T-helper 22 cell (primary cell): ENCODE results near the gene TRIAP1.
"Not testable (repeated sequence)": the region's sequence is repeated elsewhere in the genome, so short reads cannot be mapped to it uniquely, and the experiment has no call there.

ENCODE experiments used
- DNase-seq: peaks from one replicate; pipeline ENCODE4 v3.0.0-alpha.2; 2020; ENCODE audit warnings: low read depth

TRIAP1 gene

GRCh38 chr12:120445911-120446843, at the start of gene TRIAP1, which contains the start of gene GATC:
TSS of gene TRIAP1 (minus strand) at chr12:120446384. CDS start at chr12:120446372, 12 bp downstream.
TSS of gene GATC (plus strand) at chr12:120446444. CDS start at chr12:120446481, 37 bp downstream.
- DNase-seq: peak; percentile 72

- DNase-seq: no peak
These were observed 49.1 kb upstream of the TRIAP1 start for GRCh38 chr12:120495186-120495730.

- DNase-seq: no peak
These were observed 44.8 kb upstream of the TRIAP1 start for GRCh38 chr12:120490833-120491512.

GRCh38 chr12:120490325-120490724, 44.1 kb upstream of the TRIAP1 start:
- DNase-seq: no peak

GRCh38 chr12:120489018-120489417, 42.8 kb upstream of the TRIAP1 start:
- DNase-seq: no peak

- no peak for DNase-seq
These were observed 42.0 kb upstream of the TRIAP1 start for GRCh38 chr12:120488057-120488640.

GRCh38 chr12:120487552-120487951, 41.4 kb upstream of the TRIAP1 start:
- not testable (repeated sequence) for DNase-seq

GRCh38 chr12:120485961-120486881, 40.0 kb upstream of the TRIAP1 start:
- DNase-seq: no peak

GRCh38 chr12:120483621-120484020, 37.4 kb upstream of the TRIAP1 start:
- no peak for DNase-seq

GRCh38 chr12:120481022-120481767, 35.0 kb upstream of the TRIAP1 start:
- DNase-seq: no peak

GRCh38 chr12:120480211-120480610, 34.0 kb upstream of the TRIAP1 start:
- no peak for DNase-seq

GRCh38 chr12:120479458-120479857, 33.3 kb upstream of the TRIAP1 start:
- no peak for DNase-seq

- DNase-seq: no peak
These were observed 29.5 kb upstream of the TRIAP1 start for GRCh38 chr12:120475643-120476042.

GRCh38 chr12:120474616-120474960, 28.4 kb upstream of the TRIAP1 start:
- DNase-seq: no peak

GRCh38 chr12:120473807-120474615, 27.8 kb upstream of the TRIAP1 start:
- DNase-seq: no peak

GRCh38 chr12:120472521-120472920, 26.3 kb upstream of the TRIAP1 start:
- DNase-seq: no peak

GRCh38 chr12:120470150-120470784, 24.1 kb upstream of the TRIAP1 start:
- no peak for DNase-seq

GRCh38 chr12:120469450-120470149, 23.4 kb upstream of the TRIAP1 start, which contains the start of gene SRSF9:
TSS of gene SRSF9 (minus strand) at chr12:120469748. CDS start at chr12:120469609, 139 bp downstream.
- peak; percentile 94 for DNase-seq
